Measurements from ENCODE around the gene ARMH4.
"Not testable (repeated sequence)": the region's sequence is repeated elsewhere in the genome, so short reads cannot be mapped to it uniquely, and the experiment has no call there.

Gene ARMH4

DNA sequence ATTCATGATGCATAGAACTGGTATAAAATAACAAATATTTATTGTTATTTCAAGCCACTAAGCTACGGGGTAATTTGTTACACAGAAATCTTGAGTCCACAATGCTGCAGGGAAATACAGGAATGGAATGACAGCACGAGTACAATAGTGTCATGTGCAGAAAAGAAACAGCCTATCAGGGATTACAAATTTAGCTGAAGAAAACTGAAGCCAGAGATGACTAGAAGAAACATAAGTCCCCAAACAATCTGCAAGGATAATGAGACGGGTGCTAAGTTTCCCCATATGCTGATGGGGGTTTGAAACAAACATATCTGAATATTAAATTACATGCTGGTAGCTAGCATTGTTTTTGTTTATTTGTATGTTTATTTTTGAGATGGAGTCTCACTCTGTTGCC lies 8.9 kb downstream of the ARMH4 start:
- no peak for DNase-seq (ENCODE audit: low spot score)

DNA sequence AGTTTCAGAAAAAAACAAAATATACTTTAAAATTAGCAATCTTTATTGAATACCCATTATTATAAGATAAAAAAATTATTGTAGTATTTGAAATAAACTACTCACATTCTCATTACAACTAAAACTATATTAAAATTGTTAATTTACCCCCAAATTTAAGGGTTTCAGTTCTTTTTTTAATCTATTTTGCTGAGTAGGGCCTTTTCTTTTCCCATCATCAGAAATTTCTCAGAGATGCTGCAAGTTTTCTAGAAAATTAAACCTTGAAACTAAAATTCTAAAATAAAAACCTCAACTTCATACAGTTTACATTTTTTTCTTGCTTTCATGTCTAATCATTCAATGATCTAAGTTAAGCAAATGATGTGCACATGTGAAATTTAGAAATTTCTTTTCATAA lies 10.1 kb downstream of the ARMH4 start:
- DNase-seq (ENCODE audit: low spot score): no peak

- DNase-seq (ENCODE audit: low spot score): no peak
Observed at GRCh38 chr14:58138714-58139482, 13.1 kb downstream of the ARMH4 start.

DNA sequence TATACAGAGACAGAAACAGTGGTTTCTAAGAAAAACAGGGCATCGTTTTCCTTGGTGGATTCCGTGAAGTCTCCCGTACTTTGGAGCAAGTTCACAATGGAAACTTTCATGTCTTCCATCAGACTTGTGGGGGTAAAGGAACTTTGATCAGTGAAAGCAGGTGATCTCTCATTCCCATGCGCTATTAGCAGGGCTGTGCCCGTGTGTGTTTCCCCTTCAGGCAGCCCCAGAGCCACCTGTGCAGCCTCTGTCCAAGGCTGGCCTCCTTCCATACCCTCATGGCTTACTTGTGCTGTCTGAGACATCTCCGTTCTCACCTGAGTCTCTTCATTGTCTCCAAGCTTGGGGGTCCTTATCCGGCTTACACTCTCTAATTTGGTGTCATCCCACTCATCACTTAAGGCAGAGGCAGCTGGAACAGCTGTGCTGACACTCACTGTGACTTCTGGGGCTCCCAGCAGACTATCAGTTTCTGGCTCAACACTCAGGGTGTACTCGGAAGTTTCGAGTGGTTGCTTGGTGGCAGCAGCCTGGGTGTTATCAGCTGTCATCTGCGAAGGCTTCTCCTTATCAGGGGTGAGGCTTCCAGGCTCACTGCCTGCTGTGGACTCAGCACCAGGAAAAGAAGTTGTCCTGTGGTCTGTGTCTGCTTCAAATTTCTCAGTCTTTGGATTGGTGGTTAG lies 13.8 kb downstream of the ARMH4 start:
- no peak for DNase-seq (ENCODE audit: low spot score)

- no peak for DNase-seq (ENCODE audit: low spot score)
Observed at GRCh38 chr14:58133739-58134138, 18.3 kb downstream of the ARMH4 start.

GRCh38 chr14:58131386-58131785 lies 20.6 kb downstream of the ARMH4 start:
- DNase-seq (ENCODE audit: low spot score): no peak

DNA sequence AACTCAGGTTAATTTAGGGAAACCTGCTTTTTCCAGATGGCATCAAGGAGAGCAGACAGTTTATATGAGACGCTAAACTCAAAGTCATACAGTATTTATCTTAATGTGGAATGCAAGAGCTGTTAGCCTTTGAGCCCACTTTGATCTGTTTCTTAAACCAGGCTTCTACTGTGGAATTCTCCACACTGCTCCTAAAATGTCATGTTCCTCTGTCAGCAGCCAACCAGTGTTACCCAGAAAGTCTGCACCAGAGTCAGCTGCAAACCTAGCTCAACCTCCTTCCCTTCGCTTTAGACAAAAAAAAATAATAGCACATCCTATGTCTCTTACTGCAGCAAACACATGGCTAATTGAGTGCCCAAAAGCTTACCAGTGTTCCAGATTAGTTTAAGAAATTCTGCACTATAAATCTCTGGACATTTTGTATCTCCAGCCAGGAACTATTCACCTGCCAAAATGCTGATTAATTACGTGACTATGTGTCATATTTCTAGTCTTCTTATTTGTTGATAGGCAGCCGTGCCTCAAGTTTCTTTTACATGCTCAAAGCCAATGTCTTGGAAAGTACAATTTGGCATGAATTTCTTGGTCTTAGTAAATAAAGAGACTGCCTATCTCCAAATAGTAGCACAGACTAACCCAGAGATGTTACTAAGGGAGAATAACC lies 21.8 kb downstream of the ARMH4 start:
- DNase-seq (ENCODE audit: low spot score): no peak

DNA sequence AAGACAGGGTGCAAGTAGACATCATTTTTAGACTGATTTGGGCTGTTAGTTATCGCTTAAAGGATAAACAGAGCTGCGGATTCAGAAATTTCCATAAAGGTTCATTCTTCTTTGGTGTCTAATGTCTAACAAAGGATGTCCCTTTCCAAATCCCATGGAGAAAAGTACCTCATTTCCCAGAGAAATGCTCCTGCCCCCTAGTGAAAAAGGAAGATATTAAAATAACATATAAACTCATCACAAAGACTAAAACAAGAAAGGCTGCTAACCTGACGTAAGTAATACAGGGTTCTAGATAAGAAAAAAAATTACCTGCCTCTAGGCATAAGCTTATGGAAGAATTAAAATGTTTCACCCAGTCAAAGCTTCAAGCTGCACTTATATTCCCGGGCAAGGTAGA lies 22.8 kb downstream of the ARMH4 start:
- DNase-seq (ENCODE audit: low spot score): no peak

DNA sequence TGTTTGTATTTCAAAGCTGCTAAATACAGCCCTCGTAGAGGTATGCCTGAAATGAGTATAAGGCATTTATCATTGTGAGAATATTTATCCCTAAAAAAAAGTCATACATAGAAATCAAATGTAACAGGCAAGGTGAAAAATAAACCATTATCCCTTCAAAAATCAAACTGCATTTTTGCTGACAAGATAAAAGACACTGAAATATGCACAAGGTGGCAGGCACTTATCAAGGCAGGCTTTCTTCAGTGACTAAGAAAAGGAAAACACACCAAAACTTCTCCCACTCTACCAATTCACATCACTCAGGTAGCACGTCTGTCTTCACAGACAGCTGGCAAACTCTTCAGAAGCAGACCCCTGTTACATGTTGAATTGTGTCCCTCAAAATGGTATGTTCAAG lies 23.6 kb downstream of the ARMH4 start:
- no peak for DNase-seq (ENCODE audit: low spot score)

- DNase-seq (ENCODE audit: low spot score): not testable (repeated sequence)
Observed at GRCh38 chr14:58122546-58122945, 29.5 kb downstream of the ARMH4 start.

GRCh38 chr14:58121530-58122186 lies 30.4 kb downstream of the ARMH4 start:
- no peak for DNase-seq (ENCODE audit: low spot score)

- no peak for DNase-seq (ENCODE audit: low spot score)
Observed at GRCh38 chr14:58119381-58119780, 32.6 kb downstream of the ARMH4 start.

- no peak for DNase-seq (ENCODE audit: low spot score)
Observed at GRCh38 chr14:58118097-58118815, 33.8 kb downstream of the ARMH4 start.

GRCh38 chr14:58109744-58110143 lies 42.3 kb downstream of the ARMH4 start:
- DNase-seq (ENCODE audit: low spot score): no peak

GRCh38 chr14:58108717-58109116 lies 43.3 kb downstream of the ARMH4 start:
- DNase-seq (ENCODE audit: low spot score): no peak

- peak; percentile 24 for DNase-seq (ENCODE audit: low spot score)
Observed at GRCh38 chr14:58107947-58108552, 44.0 kb downstream of the ARMH4 start.

GRCh38 chr14:58107041-58107440 lies 45.0 kb downstream of the ARMH4 start:
- DNase-seq (ENCODE audit: low spot score): no peak

GRCh38 chr14:58106446-58106845 lies 45.6 kb downstream of the ARMH4 start:
- no peak for DNase-seq (ENCODE audit: low spot score)

GRCh38 chr14:58104808-58105207 lies 47.2 kb downstream of the ARMH4 start:
- DNase-seq (ENCODE audit: low spot score): no peak

GRCh38 chr14:58100735-58101368 lies 51.2 kb downstream of the ARMH4 start:
- no peak for DNase-seq (ENCODE audit: low spot score)

GRCh38 chr14:58099682-58100081 lies 52.3 kb downstream of the ARMH4 start:
- no peak for DNase-seq (ENCODE audit: low spot score)
